Lower leg skin (tissue), 3 donors: ENCODE measurements around the gene PIAS2.

Experiments
- POLR2A ChIP-seq, 2 donors: fragments of 450-650 bp; IDR thresholded peaks; one replicate each; pipeline ENCODE4 v1.6.1; 2016 to 2017; ENCODE audit warnings: antibody characterized with exemption in 2 of 2, mild to moderate bottlenecking in 1 of 2, moderate library complexity in 1 of 2
- TF ChIP-seq, protein P1 (sequence below), 3 donors: fragments of 450-650 bp; IDR thresholded peaks; one replicate each; pipeline ENCODE4 v1.5.1; 2016; ENCODE audit warnings: antibody characterized with exemption in 3 of 3, mild to moderate bottlenecking in 3 of 3, moderate library complexity in 2 of 3

GRCh38 chr18:46883180-46883579, 34.1 kb downstream of the PIAS2 start:
- TF ChIP-seq, protein P1, sequence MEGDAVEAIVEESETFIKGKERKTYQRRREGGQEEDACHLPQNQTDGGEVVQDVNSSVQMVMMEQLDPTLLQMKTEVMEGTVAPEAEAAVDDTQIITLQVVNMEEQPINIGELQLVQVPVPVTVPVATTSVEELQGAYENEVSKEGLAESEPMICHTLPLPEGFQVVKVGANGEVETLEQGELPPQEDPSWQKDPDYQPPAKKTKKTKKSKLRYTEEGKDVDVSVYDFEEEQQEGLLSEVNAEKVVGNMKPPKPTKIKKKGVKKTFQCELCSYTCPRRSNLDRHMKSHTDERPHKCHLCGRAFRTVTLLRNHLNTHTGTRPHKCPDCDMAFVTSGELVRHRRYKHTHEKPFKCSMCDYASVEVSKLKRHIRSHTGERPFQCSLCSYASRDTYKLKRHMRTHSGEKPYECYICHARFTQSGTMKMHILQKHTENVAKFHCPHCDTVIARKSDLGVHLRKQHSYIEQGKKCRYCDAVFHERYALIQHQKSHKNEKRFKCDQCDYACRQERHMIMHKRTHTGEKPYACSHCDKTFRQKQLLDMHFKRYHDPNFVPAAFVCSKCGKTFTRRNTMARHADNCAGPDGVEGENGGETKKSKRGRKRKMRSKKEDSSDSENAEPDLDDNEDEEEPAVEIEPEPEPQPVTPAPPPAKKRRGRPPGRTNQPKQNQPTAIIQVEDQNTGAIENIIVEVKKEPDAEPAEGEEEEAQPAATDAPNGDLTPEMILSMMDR (IDR thresholded peaks at IDR 0.05) = no peak
- TF ChIP-seq POLR2A (IDR thresholded peaks at IDR 0.05) = no peak
